HepG2 (cell line): ENCODE measurements around the gene DNM1. TPM values are rescaled to one million over a fixed set of nuclear protein-coding genes. Genes with fewer than 3 reads are reported as not detected.
A peak's percentile ranks its signal among the peaks of the same experiment; 100 is the strongest.

ENCODE experiments used
- DR1 ChIP-seq: sonication (generic); formaldehyde crosslinking; IDR thresholded peaks from 2 replicates; pipeline ENCODE4 v1.8.0; 2021; ENCODE audit warnings: mild to moderate bottlenecking, missing genetic modification reagents, inconsistent platforms
- EEA1 ChIP-seq: sonication (generic); formaldehyde crosslinking; IDR thresholded peaks from 2 replicates; pipeline ENCODE4 v1.5.1; 2020; ENCODE audit warnings: mild to moderate bottlenecking, missing genetic modification reagents, borderline replicate concordance
- GABPB1 ChIP-seq: IDR thresholded peaks from 2 replicates; pipeline ENCODE4 v1.6.1; 2016; ENCODE audit warnings: mild to moderate bottlenecking, missing genetic modification reagents, moderate library complexity, missing compliant biosample characterization
- HNRNPH1 ChIP-seq: fragments of 200-400 bp; formaldehyde crosslinking; optimal IDR thresholded peaks from 2 replicates; pipeline ENCODE3; 2017; ENCODE audit warnings: mild to moderate bottlenecking, low read depth, low read length
- KDM3A ChIP-seq: IDR thresholded peaks from 2 replicates; pipeline ENCODE4 v1.6.1; 2018; ENCODE audit warnings: low read depth, missing compliant biosample characterization
- NR2F6 ChIP-seq, 2 experiments: IDR thresholded peaks; 2 replicates each; pipeline ENCODE4 v1.6.1; 2016; ENCODE audit warnings: antibody characterized with exemption in 1 of 2, mild to moderate bottlenecking in 1 of 2
- SAFB2 ChIP-seq: sonication (generic); formaldehyde crosslinking; IDR thresholded peaks from 2 replicates; pipeline ENCODE4 v1.5.1; 2020; ENCODE audit warnings: missing genetic modification reagents, low read depth, mild to moderate bottlenecking, borderline replicate concordance
- SKI ChIP-seq: fragments of 450-650 bp; IDR thresholded peaks from one replicate; pipeline ENCODE4 v1.6.1; 2018; ENCODE audit warnings: mild to moderate bottlenecking; ENCODE audit not compliant: partially characterized antibody
- SUZ12 ChIP-seq: fragments of 150-350 bp; IDR thresholded peaks from 2 replicates; pipeline ENCODE4 v1.6.1; 2014; ENCODE audit warnings: low read depth, low read length
- ZBTB1 ChIP-seq: sonication (generic); formaldehyde crosslinking; IDR thresholded peaks from 2 replicates; pipeline ENCODE4 v1.4.0; 2020; ENCODE audit warnings: missing genetic modification reagents, borderline replicate concordance
- ZNF124 ChIP-seq: sonication (generic); formaldehyde crosslinking; IDR thresholded peaks from 2 replicates; pipeline ENCODE4 v1.4.0; 2020; ENCODE audit warnings: missing genetic modification reagents
- ZNF235 ChIP-seq: sonication (generic); formaldehyde crosslinking; IDR thresholded peaks from 2 replicates; pipeline ENCODE4 v1.8.1; 2023; ENCODE audit warnings: mild to moderate bottlenecking, missing genetic modification reagents, borderline replicate concordance
- ZNF44 ChIP-seq: sonication (generic); formaldehyde crosslinking; IDR thresholded peaks from 2 replicates; pipeline ENCODE4 v1.5.1; 2020; ENCODE audit warnings: mild to moderate bottlenecking, missing genetic modification reagents
- ZNF598 ChIP-seq: sonication (generic); formaldehyde crosslinking; IDR thresholded peaks from 2 replicates; pipeline ENCODE4 v1.5.1; 2020; ENCODE audit warnings: mild to moderate bottlenecking, missing genetic modification reagents, borderline replicate concordance
- ZNF775 ChIP-seq: sonication (generic); formaldehyde crosslinking; IDR thresholded peaks from 2 replicates; pipeline ENCODE4 v1.4.0; 2020; ENCODE audit warnings: missing genetic modification reagents, mild to moderate bottlenecking, moderate library complexity, borderline replicate concordance
- ZNF776 ChIP-seq: sonication (generic); formaldehyde crosslinking; IDR thresholded peaks from 2 replicates; pipeline ENCODE4 v1.4.0; 2020; ENCODE audit warnings: mild to moderate bottlenecking, missing genetic modification reagents
- ZSCAN12 ChIP-seq: sonication (generic); formaldehyde crosslinking; IDR thresholded peaks from 2 replicates; pipeline ENCODE4 v1.9.0; 2021; ENCODE audit warnings: mild to moderate bottlenecking, missing genetic modification reagents
- polyA plus RNA-seq, 8 experiments: library from polyadenylated mRNA; depleted of rRNA in 3 of 8; stranded (reverse) in 7 of 8; unstranded in 1 of 8; fragments of >200 nt; fragmentation: Illumina TruSeq in 4 of 8; extraction: Trizol in 4 of 8; gene quantifications; 2 replicates each; pipeline versions ENCODE4 v1.2.1 to v1.2.3, GENCODE V29; 2011 to 2016; ENCODE audit warnings: low read depth in 4 of 8, missing spikeins in 1 of 8, mixed read lengths in 1 of 8; ENCODE audit not compliant: insufficient read depth in 1 of 8
- total RNA-seq, 5 experiments: library from RNA; depleted of rRNA; stranded (reverse); fragments of >200 nt; fragmentation: Illumina TruSeq; extraction: Trizol; gene quantifications; 2 replicates each; pipeline ENCODE4 v1.2.3, GENCODE V29; 2016; ENCODE audit warnings: low read depth in 1 of 5
- TF ChIP-seq, protein P1 (sequence below): sonication (generic); formaldehyde crosslinking; IDR thresholded peaks from 2 replicates; pipeline ENCODE4 v1.4.0; 2020; ENCODE audit warnings: low read depth, mild to moderate bottlenecking, missing genetic modification reagents
- TF ChIP-seq, protein P2 (sequence below): IDR thresholded peaks from 2 replicates; pipeline ENCODE4 v1.6.1; 2016; ENCODE audit warnings: low read depth, control low read depth
- TF ChIP-seq, protein P3 (sequence below): sonication (generic); formaldehyde crosslinking; IDR thresholded peaks from 2 replicates; pipeline ENCODE4 v1.4.0; 2020; ENCODE audit warnings: missing genetic modification reagents
- TF ChIP-seq, protein P4 (sequence below): sonication (generic); formaldehyde crosslinking; IDR thresholded peaks from 2 replicates; pipeline ENCODE4 v1.9.0; 2021; ENCODE audit warnings: missing genetic modification reagents, borderline replicate concordance
- TF ChIP-seq, protein P5 (sequence below): sonication (generic); formaldehyde crosslinking; IDR thresholded peaks from 2 replicates; pipeline ENCODE4 v1.8.0; 2022; ENCODE audit warnings: missing genetic modification reagents, mild to moderate bottlenecking, borderline replicate concordance

DNM1 gene
- total and polyA plus RNA-seq, 2 of the 13 experiments (the other 11 are each of a cell fraction or from before 2014, with no cell fraction given): 0.13 to 0.58 TPM

DNA sequence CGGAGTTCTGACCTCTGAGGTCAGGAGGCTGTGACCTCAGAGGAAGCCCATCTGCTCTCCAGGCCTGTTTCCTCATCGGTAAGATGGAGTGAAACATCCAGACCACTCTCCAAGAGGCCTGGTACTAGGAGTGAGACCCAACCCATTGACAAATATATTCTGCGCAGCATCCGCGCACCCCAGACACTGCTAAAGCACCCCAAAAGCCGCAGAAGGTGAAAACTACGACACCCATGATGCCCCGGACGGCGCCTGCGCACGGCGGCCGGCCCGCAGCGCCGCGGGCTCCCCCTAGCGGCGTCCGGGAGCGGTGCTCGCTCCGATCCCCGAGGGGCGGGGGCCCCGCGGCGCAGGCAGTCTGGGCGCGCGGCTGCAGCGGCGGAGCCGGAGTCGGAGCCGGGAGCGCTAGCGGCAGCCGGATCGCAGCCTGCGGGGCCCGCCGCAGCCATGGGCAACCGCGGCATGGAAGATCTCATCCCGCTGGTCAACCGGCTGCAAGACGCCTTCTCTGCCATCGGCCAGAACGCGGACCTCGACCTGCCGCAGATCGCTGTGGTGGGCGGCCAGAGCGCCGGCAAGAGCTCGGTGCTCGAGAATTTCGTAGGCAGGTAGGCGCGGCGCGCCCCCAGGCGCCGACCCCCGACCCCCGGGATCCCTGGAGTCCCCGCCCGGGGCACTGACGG is at the start of gene DNM1 (continued):
- TF ChIP-seq ZBTB1 (CRISPR knock-in tag): no peak
- 0 out of 2 replicates have a peak, but pooled peaks have one; percentile 40 for TF ChIP-seq EEA1
- TF ChIP-seq, protein P1, sequence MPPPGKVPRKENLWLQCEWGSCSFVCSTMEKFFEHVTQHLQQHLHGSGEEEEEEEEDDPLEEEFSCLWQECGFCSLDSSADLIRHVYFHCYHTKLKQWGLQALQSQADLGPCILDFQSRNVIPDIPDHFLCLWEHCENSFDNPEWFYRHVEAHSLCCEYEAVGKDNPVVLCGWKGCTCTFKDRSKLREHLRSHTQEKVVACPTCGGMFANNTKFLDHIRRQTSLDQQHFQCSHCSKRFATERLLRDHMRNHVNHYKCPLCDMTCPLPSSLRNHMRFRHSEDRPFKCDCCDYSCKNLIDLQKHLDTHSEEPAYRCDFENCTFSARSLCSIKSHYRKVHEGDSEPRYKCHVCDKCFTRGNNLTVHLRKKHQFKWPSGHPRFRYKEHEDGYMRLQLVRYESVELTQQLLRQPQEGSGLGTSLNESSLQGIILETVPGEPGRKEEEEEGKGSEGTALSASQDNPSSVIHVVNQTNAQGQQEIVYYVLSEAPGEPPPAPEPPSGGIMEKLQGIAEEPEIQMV (CRISPR knock-in tag): peak; percentile 48; the same call in 1 of the 2 replicates
- TF ChIP-seq, protein P2, sequence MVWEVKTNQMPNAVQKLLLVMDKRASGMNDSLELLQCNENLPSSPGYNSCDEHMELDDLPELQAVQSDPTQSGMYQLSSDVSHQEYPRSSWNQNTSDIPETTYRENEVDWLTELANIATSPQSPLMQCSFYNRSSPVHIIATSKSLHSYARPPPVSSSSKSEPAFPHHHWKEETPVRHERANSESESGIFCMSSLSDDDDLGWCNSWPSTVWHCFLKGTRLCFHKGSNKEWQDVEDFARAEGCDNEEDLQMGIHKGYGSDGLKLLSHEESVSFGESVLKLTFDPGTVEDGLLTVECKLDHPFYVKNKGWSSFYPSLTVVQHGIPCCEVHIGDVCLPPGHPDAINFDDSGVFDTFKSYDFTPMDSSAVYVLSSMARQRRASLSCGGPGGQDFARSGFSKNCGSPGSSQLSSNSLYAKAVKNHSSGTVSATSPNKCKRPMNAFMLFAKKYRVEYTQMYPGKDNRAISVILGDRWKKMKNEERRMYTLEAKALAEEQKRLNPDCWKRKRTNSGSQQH: no peak
- no peak for TF ChIP-seq HNRNPH1
- TF ChIP-seq ZNF235 (CRISPR knock-in tag): 0 out of 2 replicates have a peak, but pooled peaks have one; percentile 41
- 0 out of 2 replicates have a peak, but pooled peaks have one; percentile 64 for TF ChIP-seq ZNF598 (CRISPR knock-in tag)
- TF ChIP-seq, protein P3, sequence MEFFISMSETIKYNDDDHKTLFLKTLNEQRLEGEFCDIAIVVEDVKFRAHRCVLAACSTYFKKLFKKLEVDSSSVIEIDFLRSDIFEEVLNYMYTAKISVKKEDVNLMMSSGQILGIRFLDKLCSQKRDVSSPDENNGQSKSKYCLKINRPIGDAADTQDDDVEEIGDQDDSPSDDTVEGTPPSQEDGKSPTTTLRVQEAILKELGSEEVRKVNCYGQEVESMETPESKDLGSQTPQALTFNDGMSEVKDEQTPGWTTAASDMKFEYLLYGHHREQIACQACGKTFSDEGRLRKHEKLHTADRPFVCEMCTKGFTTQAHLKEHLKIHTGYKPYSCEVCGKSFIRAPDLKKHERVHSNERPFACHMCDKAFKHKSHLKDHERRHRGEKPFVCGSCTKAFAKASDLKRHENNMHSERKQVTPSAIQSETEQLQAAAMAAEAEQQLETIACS (CRISPR knock-in tag): no peak
- TF ChIP-seq ZNF44 (CRISPR knock-in tag): no peak; the same call in 1 of the 2 replicates
- TF ChIP-seq DR1: no peak
- no peak for TF ChIP-seq ZNF776 (CRISPR knock-in tag)
- TF ChIP-seq, protein P4, sequence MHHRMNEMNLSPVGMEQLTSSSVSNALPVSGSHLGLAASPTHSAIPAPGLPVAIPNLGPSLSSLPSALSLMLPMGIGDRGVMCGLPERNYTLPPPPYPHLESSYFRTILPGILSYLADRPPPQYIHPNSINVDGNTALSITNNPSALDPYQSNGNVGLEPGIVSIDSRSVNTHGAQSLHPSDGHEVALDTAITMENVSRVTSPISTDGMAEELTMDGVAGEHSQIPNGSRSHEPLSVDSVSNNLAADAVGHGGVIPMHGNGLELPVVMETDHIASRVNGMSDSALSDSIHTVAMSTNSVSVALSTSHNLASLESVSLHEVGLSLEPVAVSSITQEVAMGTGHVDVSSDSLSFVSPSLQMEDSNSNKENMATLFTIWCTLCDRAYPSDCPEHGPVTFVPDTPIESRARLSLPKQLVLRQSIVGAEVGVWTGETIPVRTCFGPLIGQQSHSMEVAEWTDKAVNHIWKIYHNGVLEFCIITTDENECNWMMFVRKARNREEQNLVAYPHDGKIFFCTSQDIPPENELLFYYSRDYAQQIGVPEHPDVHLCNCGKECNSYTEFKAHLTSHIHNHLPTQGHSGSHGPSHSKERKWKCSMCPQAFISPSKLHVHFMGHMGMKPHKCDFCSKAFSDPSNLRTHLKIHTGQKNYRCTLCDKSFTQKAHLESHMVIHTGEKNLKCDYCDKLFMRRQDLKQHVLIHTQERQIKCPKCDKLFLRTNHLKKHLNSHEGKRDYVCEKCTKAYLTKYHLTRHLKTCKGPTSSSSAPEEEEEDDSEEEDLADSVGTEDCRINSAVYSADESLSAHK (CRISPR knock-in tag): no peak
- TF ChIP-seq SKI: peak; percentile 62
- no peak for TF ChIP-seq ZNF124 (CRISPR knock-in tag)
- TF ChIP-seq KDM3A (CRISPR knock-in tag): no peak
- TF ChIP-seq ZSCAN12: no peak
- peak; percentile 77; the same call in 1 of the 2 replicates for TF ChIP-seq NR2F6 (IDR thresholded peaks at IDR 0.05)
- TF ChIP-seq NR2F6 (CRISPR knock-in tag; IDR thresholded peaks at IDR 0.05): peak; percentile 68
- TF ChIP-seq, protein P5, sequence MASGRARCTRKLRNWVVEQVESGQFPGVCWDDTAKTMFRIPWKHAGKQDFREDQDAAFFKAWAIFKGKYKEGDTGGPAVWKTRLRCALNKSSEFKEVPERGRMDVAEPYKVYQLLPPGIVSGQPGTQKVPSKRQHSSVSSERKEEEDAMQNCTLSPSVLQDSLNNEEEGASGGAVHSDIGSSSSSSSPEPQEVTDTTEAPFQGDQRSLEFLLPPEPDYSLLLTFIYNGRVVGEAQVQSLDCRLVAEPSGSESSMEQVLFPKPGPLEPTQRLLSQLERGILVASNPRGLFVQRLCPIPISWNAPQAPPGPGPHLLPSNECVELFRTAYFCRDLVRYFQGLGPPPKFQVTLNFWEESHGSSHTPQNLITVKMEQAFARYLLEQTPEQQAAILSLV: no peak
- TF ChIP-seq SUZ12: peak; percentile 53; the same call in 1 of the 2 replicates
- no peak for TF ChIP-seq SAFB2 (CRISPR knock-in tag)
- peak; percentile 75; the same call in 1 of the 2 replicates for TF ChIP-seq GABPB1 (CRISPR knock-in tag)
- TF ChIP-seq ZNF775 (CRISPR knock-in tag): no peak
